D721Med (cell line): ENCODE results near the gene LPIN1.

Experiments
- DNase-seq: peaks from one replicate; pipeline ENCODE4 v3.0.0; 2011; ENCODE audit warnings: low spot score; ENCODE audit not compliant: insufficient read length
- FAIRE-seq: peaks from 2 replicates; lab custom pipeline; 2011; peaks lifted over from hg19 to GRCh38; lab: Jason Lieb, UNC
- CTCF ChIP-seq: IDR thresholded peaks from 2 replicates; pipeline ENCODE4 v1.5.1; 2012; ENCODE audit warnings: mild to moderate bottlenecking, control low read depth; ENCODE audit not compliant: insufficient read depth; ENCODE audit errors: missing control alignments

Gene LPIN1

GRCh38 chr2:11744631-11745394 is 1.6 kb upstream of the LPIN1 start:
- FAIRE-seq (no peak), DNase-seq (peak; percentile 44)
- TF ChIP-seq CTCF = peak; percentile 38

GRCh38 chr2:11745613-11746375 is 638 bp upstream of the LPIN1 start:
- TF ChIP-seq CTCF = no peak
- no peak for DNase-seq
- no peak for FAIRE-seq

- DNase-seq (no peak), FAIRE-seq (no peak)
- no peak for TF ChIP-seq CTCF
Measured at GRCh38 chr2:11746807-11747459, 501 bp downstream of the LPIN1 start.

- FAIRE-seq (no peak), DNase-seq (no peak)
- no peak for TF ChIP-seq CTCF
Measured at GRCh38 chr2:11748018-11748860, 1.8 kb downstream of the LPIN1 start.

GRCh38 chr2:11748861-11749645 is 2.6 kb downstream of the LPIN1 start:
- no peak for DNase-seq
- no peak for FAIRE-seq

More at GRCh38 chr2:11748861-11749645, 2.6 kb downstream of the LPIN1 start:
- no peak for TF ChIP-seq CTCF
